GM23248 (cell line): ENCODE data around the gene PDZK1. TPM values are rescaled to one million over a fixed set of nuclear protein-coding genes. Genes with fewer than 3 reads are reported as not detected.

Experiments used
- DNase-seq: peaks from one replicate; pipeline ENCODE4 v3.0.0-alpha.2; 2015
- H2AFZ ChIP-seq: fragments of 200-600 bp; sonication (generic); 2 replicates; pipeline ENCODE4 v1.6.1; 2016; ENCODE audit warnings: antibody characterized with exemption
- H3F3A ChIP-seq: fragments of 200-600 bp; sonication (generic); 2 replicates; pipeline ENCODE4 v1.6.1; 2016; ENCODE audit warnings: mild to moderate bottlenecking, antibody characterized with exemption, mixed run types; ENCODE audit not compliant: insufficient read depth
- H3K27ac ChIP-seq: fragments of 200-600 bp; sonication (generic); 2 replicates; pipeline ENCODE4 v1.5.1; 2016; ENCODE audit warnings: mild to moderate bottlenecking
- H3K27me3 ChIP-seq: fragments of 200-600 bp; sonication (generic); replicated peaks from 2 replicates; pipeline ENCODE4 v1.6.1; 2016; ENCODE audit warnings: mild to moderate bottlenecking; ENCODE audit not compliant: insufficient read depth
- H3K36me3 ChIP-seq: fragments of 200-600 bp; sonication (generic); 2 replicates; pipeline ENCODE4 v1.6.1; 2016; ENCODE audit warnings: low read depth, mild to moderate bottlenecking
- H3K4me1 ChIP-seq: fragments of 200-600 bp; sonication (generic); 2 replicates; pipeline ENCODE4 v1.6.1; 2016; ENCODE audit warnings: mild to moderate bottlenecking; ENCODE audit not compliant: insufficient read depth
- H3K4me2 ChIP-seq: fragments of 200-600 bp; sonication (generic); one replicate; pipeline ENCODE4 v1.6.1; 2016; ENCODE audit warnings: mild to moderate bottlenecking; ENCODE audit not compliant: unreplicated experiment
- H3K4me3 ChIP-seq: fragments of 200-600 bp; sonication (generic); 2 replicates; pipeline ENCODE4 v1.5.1; 2016; ENCODE audit warnings: mild to moderate bottlenecking
- H3K79me2 ChIP-seq: fragments of 200-600 bp; sonication (generic); 2 replicates; pipeline ENCODE4 v1.6.1; 2016; ENCODE audit warnings: mild to moderate bottlenecking; ENCODE audit not compliant: insufficient read depth
- H3K9ac ChIP-seq: fragments of 200-600 bp; sonication (generic); 2 replicates; pipeline ENCODE4 v1.6.1; 2016; ENCODE audit warnings: mild to moderate bottlenecking
- H3K9me2 ChIP-seq: fragments of 200-600 bp; sonication (generic); 2 replicates; pipeline ENCODE4 v1.6.1; 2016; ENCODE audit warnings: mixed run types, mild to moderate bottlenecking, moderate library complexity; ENCODE audit not compliant: insufficient read depth
- H3K9me3 ChIP-seq: fragments of 200-600 bp; sonication (generic); one replicate; pipeline ENCODE4 v1.6.1; 2017; ENCODE audit warnings: low read depth
- H4K20me1 ChIP-seq: fragments of 200-600 bp; sonication (generic); 2 replicates; pipeline ENCODE4 v1.6.0; 2016; ENCODE audit not compliant: insufficient read depth
- EZH2 ChIP-seq: fragments of 200-600 bp; sonication (generic); IDR thresholded peaks from 2 replicates; pipeline ENCODE4 v1.6.1; 2018; ENCODE audit warnings: antibody characterized with exemption, mild to moderate bottlenecking; ENCODE audit not compliant: insufficient read depth, poor library complexity, severe bottlenecking
- EZH2phosphoT487 ChIP-seq: fragments of 200-600 bp; sonication (generic); IDR thresholded peaks from 2 replicates; pipeline ENCODE4 v1.6.1; 2018; ENCODE audit warnings: antibody characterized with exemption, moderate library complexity, mild to moderate bottlenecking, low read depth; ENCODE audit not compliant: insufficient read depth
- WGBS, 2 experiments: methylation state at CpG; one replicate each; pipeline ENCODE4 v1.1.6; 2015 to 2017; ENCODE audit warnings: low lambda C conversion rate in 2 of 2, low coverage in 1 of 2; ENCODE audit errors: missing lambda C conversion rate in 2 of 2; 5-methylcytosine and 5-hydroxymethylcytosine counted together
- in situ Hi-C: fragments of 300-500 bp; cut with MboI; formaldehyde crosslinking; loops from 2 replicates; pipeline ENCODE4 v1.15.0; 2020
- polyA plus RNA-seq: library from polyadenylated mRNA; unstranded; fragments of >200 nt; fragmentation: Nextera tagmentation; extraction: Ambion mirVana; gene quantifications from 2 replicates; pipeline ENCODE4 v1.2.1, GENCODE V29; 2016
- total RNA-seq: library from RNA; depleted of rRNA; stranded (reverse); fragments of >200 nt; shearing (Covaris generic); gene quantifications from 2 replicates; pipeline ENCODE4 v1.2.3, GENCODE V29; 2014

PDZK1 gene
- total and polyA plus RNA-seq, 2 experiments from 2014 or later, result 0.91 to 0.97 TPM

- in situ Hi-C loops, result no loop called here
- no peaks in the 10 kb centered on the region for H4K20me1 ChIP-seq
- no peaks in the 10 kb centered on the region for H3K9me2 ChIP-seq
- no peak overlapping the region for H3K27ac ChIP-seq
- H3K9ac ChIP-seq, result no peak overlapping the region
- H3F3A ChIP-seq, result peaks cover 20% of the 10 kb centered on the region
- peak overlapping the region; percentile 36; the same call in 1 of the 2 replicates for H2AFZ ChIP-seq
- no peaks in the 10 kb centered on the region for H3K79me2 ChIP-seq
- H3K9me3 ChIP-seq, result no peaks in the 10 kb centered on the region
- no peaks in the 10 kb centered on the region; the same call in 1 of the 2 replicates for H3K27me3 ChIP-seq
- peak; percentile 53 for DNase-seq
- TF ChIP-seq EZH2phosphoT487, result no peak
- no peak for TF ChIP-seq EZH2
- peaks cover 29% of the 10 kb centered on the region for H3K4me1 ChIP-seq
- H3K4me2 ChIP-seq, result no peak overlapping the region
- no peaks in the 10 kb centered on the region for H3K36me3 ChIP-seq
- WGBS, 2 experiments, result 43 to 52% methylated on average over 7 of the region's 7 CpGs
- H3K4me3 ChIP-seq, result no peak overlapping the region
Measured at GRCh38 chr1:145708063-145708462, 895 bp upstream of the PDZK1 start.

- Histone ChIP-seq H3K9ac (no peak overlapping the region), H3K9me3 (no peaks in the 10 kb centered on the region), H2AFZ (no peak overlapping the region), H3K27me3 (no peaks in the 10 kb centered on the region; the same call in 1 of the 2 replicates), H3F3A (peaks cover 20% of the 10 kb centered on the region), H3K9me2 (no peaks in the 10 kb centered on the region), H3K79me2 (no peaks in the 10 kb centered on the region), H3K4me2 (peak overlapping the region; percentile 59), H4K20me1 (no peaks in the 10 kb centered on the region), H3K27ac (peak overlapping the region; percentile 30), H3K36me3 (no peaks in the 10 kb centered on the region), H3K4me3 (no peak overlapping the region), H3K4me1 (peaks cover 29% of the 10 kb centered on the region)
- peak; percentile 86 for DNase-seq
- 23 to 25% methylated on average over 2 of the region's 2 CpGs for WGBS, 2 experiments
- TF ChIP-seq EZH2 (no peak), EZH2phosphoT487 (0 out of 2 replicates have a peak, but pooled peaks have one; percentile 48)
- in situ Hi-C loops, result no loop called here
Measured at GRCh38 chr1:145706086-145706664, 993 bp downstream of the PDZK1 start.

GRCh38 chr1:145705622-145706021 lies 1.5 kb downstream of the PDZK1 start:
- H3K27ac ChIP-seq, result 0 out of 2 replicates have a peak overlapping the region, but pooled peaks have one; percentile 27
- no peaks in the 10 kb centered on the region for H3K36me3 ChIP-seq
- H3F3A ChIP-seq, result peaks cover 20% of the 10 kb centered on the region
- H3K27me3 ChIP-seq, result no peaks in the 10 kb centered on the region; the same call in 1 of the 2 replicates
- no peaks in the 10 kb centered on the region for H3K79me2 ChIP-seq
- 85 to 88% methylated on average over 7 of the region's 7 CpGs for whole genome bisulfite sequencing, 2 experiments
- in situ Hi-C loops, result no loop called here
- DNase-seq, result no peak
- no peaks in the 10 kb centered on the region for H4K20me1 ChIP-seq
- no peak overlapping the region for H2AFZ ChIP-seq
- H3K9ac ChIP-seq, result no peak overlapping the region
- peaks cover 29% of the 10 kb centered on the region for H3K4me1 ChIP-seq
- no peak overlapping the region for H3K4me3 ChIP-seq
- peak overlapping the region; percentile 59 for H3K4me2 ChIP-seq
- no peaks in the 10 kb centered on the region for H3K9me3 ChIP-seq
- TF ChIP-seq EZH2phosphoT487 (no peak), EZH2 (no peak)
- no peaks in the 10 kb centered on the region for H3K9me2 ChIP-seq

GRCh38 chr1:145702826-145703225 lies 4.3 kb downstream of the PDZK1 start:
- no peak overlapping the region for H3K27ac ChIP-seq
- in situ Hi-C loops, result no loop called here
- no peaks in the 10 kb centered on the region; the same call in 1 of the 2 replicates for H3K27me3 ChIP-seq
- TF ChIP-seq EZH2 (no peak), EZH2phosphoT487 (no peak)
- H3K79me2 ChIP-seq, result no peaks in the 10 kb centered on the region
- H3K4me1 ChIP-seq, result peaks cover 26% of the 10 kb centered on the region
- no peak overlapping the region for H3K9ac ChIP-seq
- H3K36me3 ChIP-seq, result no peaks in the 10 kb centered on the region
- no peaks in the 10 kb centered on the region for H4K20me1 ChIP-seq
- no peaks in the 10 kb centered on the region for H3K9me3 ChIP-seq
- H3F3A ChIP-seq, result peaks cover 20% of the 10 kb centered on the region
- no peak overlapping the region for H3K4me2 ChIP-seq
- H3K9me2 ChIP-seq, result no peaks in the 10 kb centered on the region
- DNase-seq, result no peak
- no peak overlapping the region for H2AFZ ChIP-seq
- H3K4me3 ChIP-seq, result no peak overlapping the region
- WGBS, 2 experiments, result 84 to 91% methylated on average over 7 of the region's 7 CpGs
